Transverse colon (tissue), 4 donors: Measurements from ENCODE around the gene ABCD1. TPM values are rescaled to one million over a fixed set of nuclear protein-coding genes. Genes with fewer than 3 reads are reported as not detected.

Experiments used
- DNase-seq: peaks from one replicate; pipeline ENCODE4 v3.0.0-alpha.2; 2019
- H3K27ac ChIP-seq, 4 donors: fragments of 200-600 bp; sonication (generic); 2 replicates each; pipeline ENCODE4 v1.5.1; 2016 to 2018; ENCODE audit warnings: inconsistent platforms in 4 of 4
- H3K27me3 ChIP-seq: fragments of 200-600 bp; sonication (generic); 2 replicates; pipeline ENCODE4 v1.5.1; 2017; ENCODE audit warnings: inconsistent platforms
- H3K36me3 ChIP-seq, 4 donors: fragments of 200-600 bp; sonication (generic); 2 replicates each; pipeline ENCODE4 v1.5.1; 2017 to 2019; ENCODE audit warnings: inconsistent platforms in 4 of 4
- H3K4me1 ChIP-seq, 4 donors: fragments of 200-600 bp; sonication (generic); 2 replicates each; pipeline ENCODE4 v1.5.1; 2017 to 2020; ENCODE audit warnings: inconsistent platforms in 4 of 4
- H3K4me3 ChIP-seq, 4 donors: fragments of 200-600 bp; sonication (generic); 1 replicate in 1 of 4; 2 replicates in 3 of 4; pipeline versions ENCODE4 v1.5.1 to v1.6.1; 2017 to 2019; ENCODE audit warnings: inconsistent platforms in 4 of 4
- H3K9me3 ChIP-seq, 2 donors: fragments of 200-600 bp; sonication (generic); 2 replicates each; pipeline ENCODE4 v1.5.1; 2017 to 2019; ENCODE audit warnings: inconsistent platforms in 2 of 2
- EP300 ChIP-seq: sonication (generic); formaldehyde crosslinking; IDR thresholded peaks from one replicate; pipeline ENCODE4 v1.6.1; 2017; ENCODE audit warnings: antibody characterized with exemption, low read depth
- POLR2A ChIP-seq: fragments of 450-650 bp; IDR thresholded peaks from one replicate; pipeline ENCODE4 v1.6.1; 2016; ENCODE audit warnings: antibody characterized with exemption, mild to moderate bottlenecking, moderate library complexity
- POLR2AphosphoS5 ChIP-seq, 3 donors: sonication (generic); formaldehyde crosslinking; IDR thresholded peaks; one replicate each; pipeline ENCODE4 v1.6.1; 2016; ENCODE audit warnings: antibody characterized with exemption in 3 of 3
- WGBS, 2 donors: methylation state at CpG; one replicate each; pipeline ENCODE4 v1.1.5; 2018; ENCODE audit warnings: low coverage in 1 of 2; 5-methylcytosine and 5-hydroxymethylcytosine counted together
- in situ Hi-C, 4 donors: fragments of 200-750 bp; cut with MboI; loops; one replicate each; pipeline versions ENCODE4 v1.15.0 to v1.15.1; 2017; ENCODE audit warnings: low sequenced_read_pairs in 3 of 4, low pct_ligation_motif_present in 1 of 4, low pct_unique_long_range_greater_than_20kb in 1 of 4
- intact Hi-C: fragments of 100-400 bp; cut with DNase I; formaldehyde crosslinking; loops from one replicate; pipeline ENCODE4 v1.15.1; 2023; ENCODE audit warnings: low total_unique reads
- total RNA-seq, 4 donors: library from RNA; depleted of rRNA; stranded (reverse); fragments of >200 nt; gene quantifications; one replicate each; pipeline ENCODE4 v1.1.0, GENCODE V29; 2016
- TF ChIP-seq, protein P1 (sequence below), 5 experiments: fragments of 200-600 bp in 3 of 5; fragments of 450-650 bp in 2 of 5; sonication (generic) in 3 of 5; IDR thresholded peaks; 1 replicate in 2 of 5; 2 replicates in 3 of 5; pipeline ENCODE4 v1.5.1; 2016 to 2017; ENCODE audit warnings: antibody characterized with exemption in 5 of 5, inconsistent platforms in 3 of 5, mild to moderate bottlenecking in 2 of 5, moderate library complexity in 1 of 5

Gene ABCD1
- total RNA-seq, 4 donors from 2014 or later, result 7.0 to 50.5 (median 18.1) TPM

DNA sequence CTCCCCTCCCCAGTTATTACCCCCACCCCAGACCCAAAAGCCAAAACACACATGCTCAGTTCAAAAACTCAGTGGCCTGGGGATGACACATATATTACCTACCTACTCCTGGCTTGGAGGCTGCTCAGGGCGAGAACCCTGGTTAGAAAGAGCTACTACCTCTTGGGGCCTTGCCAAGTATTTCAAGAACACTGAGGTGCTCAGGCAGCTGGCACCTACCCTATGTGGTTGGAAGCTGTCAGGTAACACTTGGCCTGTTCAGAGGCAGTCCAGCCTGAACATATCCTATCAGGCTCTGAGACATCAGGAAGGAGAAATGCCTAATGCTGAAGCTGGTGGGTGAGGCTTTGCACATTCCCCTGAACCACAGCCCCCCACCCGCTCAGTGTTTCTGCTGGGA lies 5.4 kb upstream of the ABCD1 start:
- intact Hi-C loops, result no loop called here
- Histone ChIP-seq H3K4me3 (no peak overlapping the region), H3K27me3 (no peaks in the 10 kb centered on the region), H3K36me3 (no peaks in the 10 kb centered on the region), H3K9me3 (no peaks in the 10 kb centered on the region), H3K4me1 (peaks cover 6 to 15% (median 10%) of the 10 kb centered on the region in 4 donors), H3K27ac (no peak overlapping the region)
- TF ChIP-seq, protein P1, sequence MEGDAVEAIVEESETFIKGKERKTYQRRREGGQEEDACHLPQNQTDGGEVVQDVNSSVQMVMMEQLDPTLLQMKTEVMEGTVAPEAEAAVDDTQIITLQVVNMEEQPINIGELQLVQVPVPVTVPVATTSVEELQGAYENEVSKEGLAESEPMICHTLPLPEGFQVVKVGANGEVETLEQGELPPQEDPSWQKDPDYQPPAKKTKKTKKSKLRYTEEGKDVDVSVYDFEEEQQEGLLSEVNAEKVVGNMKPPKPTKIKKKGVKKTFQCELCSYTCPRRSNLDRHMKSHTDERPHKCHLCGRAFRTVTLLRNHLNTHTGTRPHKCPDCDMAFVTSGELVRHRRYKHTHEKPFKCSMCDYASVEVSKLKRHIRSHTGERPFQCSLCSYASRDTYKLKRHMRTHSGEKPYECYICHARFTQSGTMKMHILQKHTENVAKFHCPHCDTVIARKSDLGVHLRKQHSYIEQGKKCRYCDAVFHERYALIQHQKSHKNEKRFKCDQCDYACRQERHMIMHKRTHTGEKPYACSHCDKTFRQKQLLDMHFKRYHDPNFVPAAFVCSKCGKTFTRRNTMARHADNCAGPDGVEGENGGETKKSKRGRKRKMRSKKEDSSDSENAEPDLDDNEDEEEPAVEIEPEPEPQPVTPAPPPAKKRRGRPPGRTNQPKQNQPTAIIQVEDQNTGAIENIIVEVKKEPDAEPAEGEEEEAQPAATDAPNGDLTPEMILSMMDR (IDR thresholded peaks at IDR 0.05), result no peak
- TF ChIP-seq POLR2AphosphoS5 (IDR thresholded peaks at IDR 0.05), result no peak
- no peak for TF ChIP-seq EP300
- no peak for TF ChIP-seq POLR2A
- DNase-seq, result no peak
- in situ Hi-C loops, result no loop called here
- 79% methylated on average over 2 of the region's 2 CpGs; no CpG with 5 or more reads in 1 of the 2 donors for WGBS, 2 donors

DNA sequence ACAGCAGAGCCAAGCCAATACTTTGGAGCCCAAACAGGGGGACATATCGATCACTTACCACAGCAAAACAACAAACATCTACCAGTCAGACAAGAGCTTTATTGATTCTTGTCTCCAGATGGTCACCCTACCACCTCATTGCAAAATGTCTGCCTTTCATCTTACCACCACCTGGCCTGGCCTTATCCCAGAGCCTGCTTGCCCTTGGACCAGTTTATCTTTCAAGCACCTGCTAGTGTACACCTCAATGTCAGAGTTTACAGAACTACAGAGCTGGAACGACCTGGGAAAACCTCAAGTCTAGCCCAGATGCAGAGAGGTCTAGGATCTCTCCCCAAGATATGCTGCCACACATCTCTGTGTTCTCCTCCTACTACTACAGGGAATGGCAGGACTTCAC lies 5.0 kb upstream of the ABCD1 start:
- Histone ChIP-seq H3K27me3 (no peaks in the 10 kb centered on the region), H3K27ac (no peak overlapping the region), H3K9me3 (no peaks in the 10 kb centered on the region), H3K36me3 (no peaks in the 10 kb centered on the region), H3K4me3 (no peak overlapping the region), H3K4me1 (peaks cover 6 to 15% (median 10%) of the 10 kb centered on the region in 4 donors)
- TF ChIP-seq, protein P1 (IDR thresholded peaks at IDR 0.05), result no peak
- no peak for TF ChIP-seq POLR2AphosphoS5 (IDR thresholded peaks at IDR 0.05)
- TF ChIP-seq EP300, result no peak
- TF ChIP-seq POLR2A, result no peak
- DNase-seq, result no peak
- in situ Hi-C loops (no loop called here), intact Hi-C loops (no loop called here)
- WGBS, 2 donors, result 66% methylated on average over 2 of the region's 2 CpGs; no CpG with 5 or more reads in 1 of the 2 donors

DNA sequence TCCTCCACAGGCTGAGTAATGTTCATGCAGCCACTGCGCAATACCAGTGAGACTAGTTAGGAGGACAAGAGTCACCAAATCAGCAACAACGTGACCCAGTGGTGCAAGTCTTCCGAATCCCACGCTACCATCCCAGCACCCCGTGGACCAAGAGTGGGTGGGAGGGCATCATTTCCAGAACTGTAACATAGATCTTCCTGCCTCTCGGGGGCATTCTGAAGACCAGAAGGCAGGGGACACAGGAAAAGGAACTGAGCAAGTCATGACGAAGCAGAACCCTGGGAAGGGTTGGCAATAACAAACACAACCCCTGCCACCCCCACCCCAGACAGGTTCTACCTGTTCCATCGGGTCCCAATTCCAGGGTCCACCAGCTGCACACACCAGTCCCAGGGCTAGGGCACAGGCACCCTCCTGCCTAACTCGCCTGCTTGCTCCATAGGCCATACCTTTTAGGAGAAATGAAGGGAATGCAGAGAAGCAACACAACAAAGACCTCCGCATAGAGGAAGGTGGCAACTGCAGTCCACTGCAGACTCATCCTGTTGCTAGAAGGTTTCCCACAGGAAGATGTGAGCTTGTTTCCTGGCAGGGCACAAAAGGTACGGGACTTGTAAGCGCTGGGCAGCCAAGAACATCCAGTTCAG lies 1.8 kb upstream of the ABCD1 start:
- intact Hi-C loops (no loop called here), in situ Hi-C loops (no loop called here)
- no peak for TF ChIP-seq EP300
- TF ChIP-seq, protein P1 (IDR thresholded peaks at IDR 0.05), result peak in 1 of 5 experiments; percentile 8
- TF ChIP-seq POLR2A, result no peak
- H3K36me3 ChIP-seq, result no peaks in the 10 kb centered on the region
- peaks cover 21 to 45% (median 40%) of the 10 kb centered on the region in 4 donors for H3K4me1 ChIP-seq
- 56% methylated on average over 12 of the region's 12 CpGs; no CpG with 5 or more reads in 1 of the 2 donors for WGBS, 2 donors
- peak; percentile 24 for DNase-seq
- H3K9me3 ChIP-seq, result no peaks in the 10 kb centered on the region
- peak overlapping the region; percentile 61 to 88 (median 82) for H3K4me3 ChIP-seq
- H3K27ac ChIP-seq, result peak overlapping the region; percentile 95 to 98 (median 97)
- H3K27me3 ChIP-seq, result no peaks in the 10 kb centered on the region

DNA sequence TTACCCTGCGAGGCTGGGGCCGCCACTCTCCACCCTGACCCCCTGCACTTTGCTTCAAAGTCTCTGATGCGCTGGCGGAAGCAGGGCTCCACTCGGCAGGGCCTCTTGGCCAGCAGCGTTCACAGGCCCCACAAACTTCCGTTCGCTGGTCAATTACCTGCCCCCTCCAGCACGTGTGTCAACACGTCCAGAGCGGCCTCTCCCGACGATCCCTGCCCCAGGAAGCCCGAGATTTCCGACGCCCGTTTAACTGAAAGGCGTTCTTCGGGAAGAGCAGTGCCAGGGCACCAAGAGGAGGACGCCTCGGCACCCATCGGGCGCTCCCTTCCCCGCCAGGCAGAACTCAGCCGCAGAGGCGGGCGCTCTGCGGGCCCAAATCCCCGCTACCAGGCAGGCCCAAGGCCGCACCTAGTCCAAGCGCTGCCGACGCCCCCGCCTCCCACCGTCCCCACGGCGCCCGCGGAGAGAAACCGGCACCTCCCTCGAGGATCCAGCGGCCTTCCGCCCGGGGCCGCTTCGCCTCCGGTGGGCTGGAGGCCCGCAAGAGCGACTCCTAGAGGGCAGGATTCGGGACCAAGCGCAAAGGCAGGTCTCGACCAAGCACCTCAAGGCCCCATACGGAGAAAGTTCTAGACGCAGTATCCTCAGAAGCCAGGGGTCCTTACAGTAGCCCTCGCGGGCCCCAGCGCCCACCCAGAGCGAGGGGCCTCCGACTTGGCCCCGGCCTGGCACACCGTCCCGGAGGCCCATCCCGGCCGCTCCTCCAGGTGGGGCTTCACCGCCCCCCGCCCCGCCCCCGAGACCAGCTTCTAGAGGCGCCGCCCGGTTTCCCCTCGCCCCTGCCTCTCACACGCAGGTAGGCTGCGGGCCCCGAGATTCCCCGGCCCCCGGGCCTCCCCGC lies 1.1 kb upstream of the ABCD1 start:
- Histone ChIP-seq H3K4me3 (peak overlapping the region; percentile 61 to 88 (median 82)), H3K27ac (peak overlapping the region; percentile 95 to 98 (median 97)), H3K4me1 (peaks cover 25 to 52% (median 44%) of the 10 kb centered on the region in 4 donors), H3K36me3 (no peaks in the 10 kb centered on the region), H3K27me3 (no peaks in the 10 kb centered on the region), H3K9me3 (no peaks in the 10 kb centered on the region)
- intact Hi-C loops, result no loop called here
- TF ChIP-seq POLR2AphosphoS5 (IDR thresholded peaks at IDR 0.05) (no peak), POLR2A (peak; percentile 26)
- TF ChIP-seq, protein P1 (IDR thresholded peaks at IDR 0.05), result peak in 2 of 5 experiments; percentile 5 to 26
- DNase-seq, result peak; percentile 55
- WGBS, 2 donors, result 43% methylated on average over 78 of the region's 78 CpGs; no CpG with 5 or more reads in 1 of the 2 donors
- in situ Hi-C loops, result no loop called here
